Gastrocnemius medialis (tissue), 4 donors: ENCODE measurements around the gene YJU2.

Source experiments
- POLR2A ChIP-seq, 2 donors: fragments of 450-650 bp; IDR thresholded peaks; one replicate each; pipeline ENCODE4 v1.6.1; 2017; ENCODE audit warnings: antibody characterized with exemption in 2 of 2, mild to moderate bottlenecking in 2 of 2, moderate library complexity in 2 of 2
- TF ChIP-seq, protein P1 (sequence below), 5 experiments: fragments of 450-650 bp in 3 of 5; fragments of 200-600 bp in 2 of 5; sonication (generic) in 2 of 5; IDR thresholded peaks in 4 of 5; conservative IDR thresholded peaks in 1 of 5; 1 replicate in 4 of 5; 2 replicates in 1 of 5; pipeline ENCODE4 v1.5.1; 2016 to 2019; ENCODE audit warnings: antibody characterized with exemption in 5 of 5, mild to moderate bottlenecking in 3 of 5, moderate library complexity in 3 of 5

DNA sequence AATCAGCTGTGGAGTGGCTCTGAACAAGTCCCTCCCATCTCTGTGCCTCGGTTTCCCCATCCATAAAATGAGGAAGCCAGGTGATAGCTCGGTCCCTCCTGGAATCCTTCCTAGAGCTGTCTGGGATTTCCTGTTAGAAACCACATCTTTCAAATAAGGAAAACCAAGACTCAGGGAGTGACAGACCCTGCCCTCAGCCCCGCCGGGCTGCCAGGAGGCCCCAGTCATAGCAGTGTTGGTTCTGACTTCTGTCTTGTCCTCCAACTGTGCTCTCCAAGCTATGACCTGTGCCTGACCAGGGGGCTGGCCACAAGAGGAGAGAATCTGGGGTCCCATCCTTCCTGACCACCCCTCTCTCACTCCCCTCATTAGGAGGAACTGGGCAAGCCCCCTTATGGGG is 31.1 kb downstream of the YJU2 start:
- TF ChIP-seq, protein P1, sequence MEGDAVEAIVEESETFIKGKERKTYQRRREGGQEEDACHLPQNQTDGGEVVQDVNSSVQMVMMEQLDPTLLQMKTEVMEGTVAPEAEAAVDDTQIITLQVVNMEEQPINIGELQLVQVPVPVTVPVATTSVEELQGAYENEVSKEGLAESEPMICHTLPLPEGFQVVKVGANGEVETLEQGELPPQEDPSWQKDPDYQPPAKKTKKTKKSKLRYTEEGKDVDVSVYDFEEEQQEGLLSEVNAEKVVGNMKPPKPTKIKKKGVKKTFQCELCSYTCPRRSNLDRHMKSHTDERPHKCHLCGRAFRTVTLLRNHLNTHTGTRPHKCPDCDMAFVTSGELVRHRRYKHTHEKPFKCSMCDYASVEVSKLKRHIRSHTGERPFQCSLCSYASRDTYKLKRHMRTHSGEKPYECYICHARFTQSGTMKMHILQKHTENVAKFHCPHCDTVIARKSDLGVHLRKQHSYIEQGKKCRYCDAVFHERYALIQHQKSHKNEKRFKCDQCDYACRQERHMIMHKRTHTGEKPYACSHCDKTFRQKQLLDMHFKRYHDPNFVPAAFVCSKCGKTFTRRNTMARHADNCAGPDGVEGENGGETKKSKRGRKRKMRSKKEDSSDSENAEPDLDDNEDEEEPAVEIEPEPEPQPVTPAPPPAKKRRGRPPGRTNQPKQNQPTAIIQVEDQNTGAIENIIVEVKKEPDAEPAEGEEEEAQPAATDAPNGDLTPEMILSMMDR (IDR thresholded peaks at IDR 0.05 in 4 of 5, conservative IDR thresholded peaks at IDR 0.05 in 1 of 5): no peak
- TF ChIP-seq POLR2A (IDR thresholded peaks at IDR 0.05): no peak
